Natural killer cell (primary cell): ENCODE results near the gene PMFBP1. TPM values are rescaled to one million over a fixed set of nuclear protein-coding genes. Genes with fewer than 3 reads are reported as not detected.
"Not testable (repeated sequence)": the region's sequence is repeated elsewhere in the genome, so short reads cannot be mapped to it uniquely, and the experiment has no call there.

Source experiments
- ATAC-seq, 3 donors: fragments of 150-1000 bp in 2 of 3; fragments of 200-7000 bp in 1 of 3; cut with Tn5 transposase; 1 replicate in 1 of 3; 2 replicates in 2 of 3; pipeline ENCODE4 v1.10.0; 2021; ENCODE audit warnings: mild to moderate bottlenecking in 2 of 3, moderate library complexity in 2 of 3
- DNase-seq, 2 donors: peaks; one replicate each; pipeline versions ENCODE4 v3.0.0 to v3.0.0-alpha.2; 2013 to 2021; ENCODE audit warnings: mixed read lengths in 1 of 2
- H3K27ac ChIP-seq: one replicate; pipeline ENCODE4 v1.5.1; 2013; ENCODE audit warnings: mild to moderate bottlenecking, low read length
- H3K27me3 ChIP-seq: one replicate; pipeline ENCODE4 v1.6.1; 2013; ENCODE audit warnings: low read length; ENCODE audit not compliant: control insufficient read depth, insufficient read depth
- H3K36me3 ChIP-seq: one replicate; pipeline ENCODE4 v1.6.1; 2013; ENCODE audit warnings: low read length; ENCODE audit not compliant: control insufficient read depth, insufficient read depth
- H3K4me1 ChIP-seq: one replicate; pipeline ENCODE4 v1.6.1; 2013; ENCODE audit warnings: low read length; ENCODE audit not compliant: control insufficient read depth, insufficient read depth
- H3K4me3 ChIP-seq: one replicate; pipeline ENCODE4 v1.5.1; 2013; ENCODE audit warnings: low read length
- H3K9me3 ChIP-seq: one replicate; pipeline ENCODE4 v1.6.1; 2013; ENCODE audit warnings: low read length; ENCODE audit not compliant: control insufficient read depth, insufficient read depth
- H3K27ac Mint-ChIP-seq, 2 donors: one replicate each; pipeline ENCODE4 v1.8.0; 2022; ENCODE audit warnings: mild to moderate bottlenecking in 2 of 2, mixed read lengths in 2 of 2, moderate library complexity in 1 of 2
- H3K27me3 Mint-ChIP-seq, 2 donors: one replicate each; pipeline ENCODE4 v1.8.0; 2022; ENCODE audit warnings: low read depth in 2 of 2, mixed read lengths in 2 of 2
- H3K36me3 Mint-ChIP-seq: one replicate; pipeline ENCODE4 v1.8.0; 2022; ENCODE audit warnings: mixed read lengths
- H3K4me1 Mint-ChIP-seq, 2 donors: one replicate each; pipeline ENCODE4 v1.8.0; 2022; ENCODE audit warnings: mixed read lengths in 2 of 2
- H3K4me3 Mint-ChIP-seq: one replicate; pipeline ENCODE4 v1.8.0; 2022; ENCODE audit warnings: mild to moderate bottlenecking, moderate library complexity, mixed read lengths
- H3K9me3 Mint-ChIP-seq, 2 donors: one replicate each; pipeline ENCODE4 v1.8.0; 2022; ENCODE audit warnings: mixed read lengths in 2 of 2
- WGBS: methylation state at CpG from one replicate; pipeline ENCODE4 v1.1.7; 2013; ENCODE audit warnings: missing lambda C conversion rate; ENCODE audit not compliant: insufficient coverage; 5-methylcytosine and 5-hydroxymethylcytosine counted together
- intact Hi-C: fragments of 100-400 bp; cut with micrococcal nuclease; formaldehyde crosslinking; loops from one replicate; pipeline ENCODE4 v1.14.2; 2022
- total RNA-seq, 4 donors: library from RNA; stranded (reverse); fragments of 120-200 nt in 1 of 4; gene quantifications; one replicate each; pipeline versions ENCODE4 v1.2.3 to v1.2.4, GENCODE V29; 2013 to 2022
- TF ChIP-seq, protein P1 (sequence below): fragments of 200-600 bp; IDR thresholded peaks from one replicate; pipeline ENCODE4 v1.8.0; 2022; ENCODE audit warnings: antibody characterized with exemption

The PMFBP1 gene
- total RNA-seq, 3 donors from 2014 or later (not counting 1 experiment from before 2014, with no cell fraction given) = 0.68 to 1.2 (median 0.99) TPM

DNA sequence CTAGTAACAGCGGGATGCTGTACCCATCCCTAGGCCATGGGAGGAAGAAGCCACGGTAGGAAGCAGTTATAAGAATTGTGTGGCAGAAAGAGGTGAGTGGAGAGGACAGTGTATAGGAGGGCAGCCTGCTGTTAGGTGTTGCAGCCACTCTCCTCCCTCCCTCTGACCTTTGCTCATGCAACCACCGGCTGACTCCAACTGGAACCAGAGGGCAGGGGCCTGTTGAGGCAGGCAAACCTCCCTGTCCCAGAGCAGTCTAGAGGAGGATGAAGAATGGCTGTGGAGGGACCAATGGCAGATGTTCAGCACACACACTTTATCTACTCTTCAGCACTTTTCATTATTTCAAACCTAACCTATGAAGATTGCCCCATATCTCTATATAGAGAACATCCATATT is 80.7 kb downstream of the PMFBP1 start:
- Histone ChIP-seq H3K27ac (no peak overlapping the region), H3K4me1 (peaks cover 24% of the 10 kb centered on the region), H3K9me3 (no peaks in the 10 kb centered on the region), H3K4me3 (no peak overlapping the region), H3K27me3 (no peaks in the 10 kb centered on the region), H3K36me3 (peaks cover 37% of the 10 kb centered on the region)
- H3K36me3 Mint-ChIP-seq = peaks cover 11% of the 10 kb centered on the region
- no peaks in the 10 kb centered on the region for H3K9me3 Mint-ChIP-seq
- peak overlapping the region; percentile 54 to 96 for H3K27ac Mint-ChIP-seq
- ATAC-seq (no peak), DNase-seq (no peak)
- no peaks in the 10 kb centered on the region for H3K27me3 Mint-ChIP-seq
- H3K4me3 Mint-ChIP-seq = peak overlapping the region; percentile 77
- intact Hi-C loops = loop anchor here (10.0 kb wide), 1 partner anchor 574 kb away; no protein-coding TSS in a partner anchor
- H3K4me1 Mint-ChIP-seq = peaks cover 55 to 56% of the 10 kb centered on the region in 2 donors
- TF ChIP-seq, protein P1, sequence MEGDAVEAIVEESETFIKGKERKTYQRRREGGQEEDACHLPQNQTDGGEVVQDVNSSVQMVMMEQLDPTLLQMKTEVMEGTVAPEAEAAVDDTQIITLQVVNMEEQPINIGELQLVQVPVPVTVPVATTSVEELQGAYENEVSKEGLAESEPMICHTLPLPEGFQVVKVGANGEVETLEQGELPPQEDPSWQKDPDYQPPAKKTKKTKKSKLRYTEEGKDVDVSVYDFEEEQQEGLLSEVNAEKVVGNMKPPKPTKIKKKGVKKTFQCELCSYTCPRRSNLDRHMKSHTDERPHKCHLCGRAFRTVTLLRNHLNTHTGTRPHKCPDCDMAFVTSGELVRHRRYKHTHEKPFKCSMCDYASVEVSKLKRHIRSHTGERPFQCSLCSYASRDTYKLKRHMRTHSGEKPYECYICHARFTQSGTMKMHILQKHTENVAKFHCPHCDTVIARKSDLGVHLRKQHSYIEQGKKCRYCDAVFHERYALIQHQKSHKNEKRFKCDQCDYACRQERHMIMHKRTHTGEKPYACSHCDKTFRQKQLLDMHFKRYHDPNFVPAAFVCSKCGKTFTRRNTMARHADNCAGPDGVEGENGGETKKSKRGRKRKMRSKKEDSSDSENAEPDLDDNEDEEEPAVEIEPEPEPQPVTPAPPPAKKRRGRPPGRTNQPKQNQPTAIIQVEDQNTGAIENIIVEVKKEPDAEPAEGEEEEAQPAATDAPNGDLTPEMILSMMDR = no peak
- WGBS = 100% methylated on average over 2 of the region's 3 CpGs

DNA sequence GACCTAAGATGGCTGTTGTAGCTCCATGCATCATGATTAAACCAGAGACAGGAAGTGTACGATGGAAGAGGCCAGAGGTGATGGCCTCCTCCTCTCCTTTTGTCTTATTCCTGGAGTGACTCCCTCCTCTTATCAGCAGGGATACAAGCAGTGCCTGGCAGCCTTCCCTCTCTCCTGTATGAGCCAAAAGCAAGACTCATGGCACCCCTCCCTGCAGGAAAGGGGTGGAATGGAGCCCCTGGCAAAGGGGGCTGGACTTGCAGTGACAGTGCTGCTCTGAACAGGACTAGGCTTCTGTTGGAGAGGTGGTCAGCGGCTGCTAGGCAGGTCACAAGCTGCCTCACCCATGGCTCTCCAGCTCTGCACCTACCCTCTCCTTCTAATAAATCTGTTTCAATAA is 87.0 kb downstream of the PMFBP1 start:
- Mint-ChIP-seq H3K27me3 (no peaks in the 10 kb centered on the region), H3K27ac (no peak overlapping the region), H3K4me3 (no peak overlapping the region), H3K4me1 (peaks cover 4 to 6% of the 10 kb centered on the region in 2 donors), H3K36me3 (peaks cover 18% of the 10 kb centered on the region), H3K9me3 (peaks cover 0 to 3% of the 10 kb centered on the region in 2 donors)
- no peaks in the 10 kb centered on the region for H3K27me3 ChIP-seq
- peaks cover 38% of the 10 kb centered on the region for H3K36me3 ChIP-seq
- no peak for ATAC-seq
- H3K27ac ChIP-seq = no peak overlapping the region
- no peak for DNase-seq
- peaks cover 3% of the 10 kb centered on the region for H3K9me3 ChIP-seq
- TF ChIP-seq, protein P1 = no peak
- H3K4me3 ChIP-seq = no peak overlapping the region
- H3K4me1 ChIP-seq = no peaks in the 10 kb centered on the region
- 100% methylated on average over 2 of the region's 2 CpGs for WGBS
- intact Hi-C loops = no loop called here

DNA sequence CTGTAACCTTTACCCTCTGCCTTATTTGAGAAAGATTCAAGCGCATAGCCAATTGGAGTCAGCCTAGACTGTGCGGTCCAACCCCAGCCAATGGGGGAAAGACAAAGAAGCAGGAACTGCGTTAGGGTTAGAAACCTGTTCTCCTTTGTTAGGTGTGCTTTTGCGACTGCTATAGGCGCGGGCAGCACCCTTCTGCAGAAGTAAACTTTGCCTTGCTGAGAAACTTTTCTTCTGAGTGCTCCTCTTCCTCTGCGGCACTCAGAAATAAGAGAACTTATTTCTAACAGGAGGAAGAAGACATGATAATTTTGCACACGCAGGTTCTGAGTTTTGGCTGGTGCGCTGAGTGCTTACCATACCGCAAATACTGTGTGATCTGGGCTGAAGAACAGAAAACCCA is 87.5 kb downstream of the PMFBP1 start:
- Histone ChIP-seq H3K27me3 (no peaks in the 10 kb centered on the region), H3K36me3 (peaks cover 33% of the 10 kb centered on the region), H3K4me3 (no peak overlapping the region), H3K9me3 (peaks cover 3% of the 10 kb centered on the region), H3K4me1 (no peaks in the 10 kb centered on the region), H3K27ac (no peak overlapping the region)
- 99% methylated on average over 10 of the region's 10 CpGs for WGBS
- DNase-seq = no peak
- Mint-ChIP-seq H3K9me3 (peaks cover 0 to 3% of the 10 kb centered on the region in 2 donors), H3K27me3 (no peaks in the 10 kb centered on the region), H3K36me3 (peaks cover 18% of the 10 kb centered on the region), H3K27ac (no peak overlapping the region), H3K4me3 (no peak overlapping the region), H3K4me1 (peaks cover 4 to 5% of the 10 kb centered on the region in 2 donors)
- TF ChIP-seq, protein P1 = no peak
- ATAC-seq = no peak
- intact Hi-C loops = no loop called here

DNA sequence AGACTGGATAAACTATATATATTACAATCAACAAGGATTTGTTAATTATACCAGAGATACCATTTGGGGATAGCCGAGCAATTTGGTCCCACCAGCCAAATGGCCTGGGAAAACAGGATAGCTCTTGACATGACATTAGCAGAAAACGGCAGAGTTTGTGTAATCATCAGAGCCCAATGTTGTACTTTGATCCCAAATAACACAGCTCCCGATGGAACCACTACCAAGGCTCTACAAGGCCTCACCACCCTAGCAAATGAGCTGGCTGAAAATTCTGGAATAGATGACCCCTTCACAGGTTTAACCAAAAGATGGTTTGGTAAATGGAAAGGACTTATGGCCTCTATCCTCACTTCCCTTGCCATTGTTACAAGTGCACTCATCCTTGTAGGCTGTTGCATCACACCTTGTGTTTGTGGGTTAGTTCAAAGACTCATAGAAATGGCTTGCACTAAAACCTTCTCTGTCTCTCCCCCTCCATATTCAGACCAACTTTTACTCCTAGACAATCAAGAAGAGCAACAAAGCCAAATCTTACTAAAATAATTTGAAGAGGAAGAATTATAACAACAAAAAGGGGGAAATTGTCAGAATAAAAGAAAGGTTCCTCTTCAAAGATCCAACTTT is 88.1 kb downstream of the PMFBP1 start:
- H3K9me3 ChIP-seq = peaks cover 3% of the 10 kb centered on the region
- peaks cover 27% of the 10 kb centered on the region for H3K36me3 ChIP-seq
- no peaks in the 10 kb centered on the region for H3K27me3 Mint-ChIP-seq
- TF ChIP-seq, protein P1 = no peak
- H3K27ac Mint-ChIP-seq = no peak overlapping the region
- DNase-seq = no peak
- H3K4me1 Mint-ChIP-seq = peaks cover 2 to 4% of the 10 kb centered on the region in 2 donors
- H3K27me3 ChIP-seq = no peaks in the 10 kb centered on the region
- H3K9me3 Mint-ChIP-seq = peaks cover 0 to 3% of the 10 kb centered on the region in 2 donors
- 61% methylated on average over 3 of the region's 3 CpGs for WGBS
- no peak overlapping the region for H3K27ac ChIP-seq
- no peaks in the 10 kb centered on the region for H3K4me1 ChIP-seq
- peaks cover 14% of the 10 kb centered on the region for H3K36me3 Mint-ChIP-seq
- intact Hi-C loops = no loop called here
- H3K4me3 ChIP-seq = no peak overlapping the region
- no peak overlapping the region for H3K4me3 Mint-ChIP-seq
- ATAC-seq = no peak

DNA sequence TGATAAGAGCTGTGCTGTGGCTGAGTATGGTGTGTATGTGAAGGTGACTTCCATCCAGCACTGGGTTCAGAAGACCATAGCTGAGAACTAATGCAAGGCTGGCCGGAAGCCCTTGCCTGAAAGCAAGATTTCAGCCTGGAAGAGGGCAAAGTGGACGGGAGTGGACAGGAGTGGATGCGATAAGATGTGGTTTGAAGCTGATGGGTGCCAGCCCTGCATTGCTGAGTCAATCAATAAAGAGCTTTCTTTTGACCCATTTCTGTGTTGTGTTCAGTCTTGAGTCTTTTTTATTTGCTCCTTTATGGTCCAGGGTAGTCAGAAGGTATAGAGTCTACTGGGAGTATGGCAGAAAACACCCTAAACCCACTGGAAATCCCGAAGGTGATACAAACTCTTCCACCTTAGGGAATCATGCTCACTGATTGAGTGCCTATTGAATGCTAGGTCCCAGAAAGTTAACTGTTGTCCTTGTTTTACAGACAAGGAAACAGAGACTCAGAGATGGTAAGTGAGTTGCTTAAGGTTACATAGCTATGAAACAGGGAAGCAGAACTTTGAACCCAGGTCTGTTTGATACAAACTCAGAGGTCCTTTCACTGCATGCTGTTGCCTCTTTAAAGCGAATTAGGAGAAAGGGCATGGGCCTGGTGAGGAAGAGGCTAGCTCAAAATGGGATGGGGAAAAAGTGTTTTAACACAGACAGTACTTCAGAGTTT is 94.8 kb downstream of the PMFBP1 start:
- H3K27ac Mint-ChIP-seq, H3K36me3 Mint-ChIP-seq, H3K27me3 Mint-ChIP-seq, H3K4me1 ChIP-seq, H3K9me3 ChIP-seq, DNase-seq, H3K4me3 Mint-ChIP-seq, H3K4me3 ChIP-seq, ATAC-seq, H3K27me3 ChIP-seq, intact Hi-C loops, H3K27ac ChIP-seq, H3K4me1 Mint-ChIP-seq, H3K9me3 Mint-ChIP-seq, H3K36me3 ChIP-seq: not testable (repeated sequence)
- 100% methylated on average over 1 of the region's 5 CpGs for WGBS
